DND-41 (cell line): ENCODE measurements around the gene ESYT3.

Experiments
- ATAC-seq: fragments of 200-7000 bp; cut with Tn5 transposase; 3 replicates; pipeline ENCODE4 v1.9.1; 2021; ENCODE audit warnings: low read depth; ENCODE audit not compliant: insufficient read depth
- DNase-seq: peaks from one replicate; pipeline ENCODE4 v3.0.0-alpha.2; 2020
- H2AFZ ChIP-seq: 2 replicates; pipeline ENCODE4 v1.6.0; 2012; ENCODE audit warnings: low read depth, low read length
- H3K27ac ChIP-seq: 2 replicates; pipeline ENCODE4 v1.5.1; 2012; ENCODE audit warnings: low read length, inconsistent platforms
- H3K27me3 ChIP-seq: fragments of 200-600 bp; sonication (generic); 2 replicates; pipeline ENCODE4 v1.6.0; 2012; ENCODE audit warnings: low read length, mild to moderate bottlenecking, inconsistent platforms; ENCODE audit not compliant: insufficient read depth, poor library complexity
- H3K36me3 ChIP-seq: 2 replicates; pipeline ENCODE4 v1.5.1; 2012; ENCODE audit warnings: low read length, inconsistent platforms; ENCODE audit not compliant: insufficient read depth
- H3K4me1 ChIP-seq: 2 replicates; pipeline ENCODE4 v1.5.1; 2012; ENCODE audit warnings: mild to moderate bottlenecking, low read length; ENCODE audit not compliant: insufficient read depth
- H3K4me2 ChIP-seq: 2 replicates; pipeline ENCODE4 v1.6.0; 2012; ENCODE audit warnings: mild to moderate bottlenecking, moderate library complexity, low read length, inconsistent platforms; ENCODE audit not compliant: insufficient read depth
- H3K4me3 ChIP-seq, 2 experiments: fragments of 200-600 bp in 1 of 2; shearing (Covaris generic) in 1 of 2; 2 replicates each; pipeline ENCODE4 v1.5.1; 2012 to 2016; ENCODE audit warnings: inconsistent platforms in 2 of 2, low read length in 2 of 2, mild to moderate bottlenecking in 2 of 2, low read depth in 1 of 2, moderate library complexity in 1 of 2
- H3K79me2 ChIP-seq: 2 replicates; pipeline ENCODE4 v1.6.0; 2012; ENCODE audit warnings: low read length, inconsistent platforms; ENCODE audit not compliant: insufficient read depth
- H3K9ac ChIP-seq: 2 replicates; pipeline ENCODE4 v1.6.0; 2012; ENCODE audit warnings: low read depth, mild to moderate bottlenecking, inconsistent platforms, low read length, moderate library complexity
- H3K9me3 ChIP-seq: 2 replicates; pipeline ENCODE4 v1.5.1; 2012; ENCODE audit warnings: low read length, moderate library complexity, mild to moderate bottlenecking, inconsistent platforms; ENCODE audit not compliant: insufficient read depth, severe bottlenecking
- H4K20me1 ChIP-seq: 2 replicates; pipeline ENCODE4 v1.6.0; 2012; ENCODE audit warnings: low read length; ENCODE audit not compliant: insufficient read depth
- EZH2 ChIP-seq: IDR thresholded peaks from 3 replicates; pipeline ENCODE4 v1.6.1; 2012; ENCODE audit warnings: borderline replicate concordance, low read depth, mild to moderate bottlenecking, moderate library complexity, low read length, inconsistent platforms; ENCODE audit not compliant: severe bottlenecking
- TF ChIP-seq, protein P1 (sequence below): IDR thresholded peaks from 2 replicates; pipeline ENCODE4 v1.5.1; 2012; ENCODE audit warnings: borderline replicate concordance, low read length, moderate library complexity, mild to moderate bottlenecking; ENCODE audit not compliant: poor library complexity, severe bottlenecking; ENCODE audit errors: extremely low read depth

ESYT3 gene

DNA sequence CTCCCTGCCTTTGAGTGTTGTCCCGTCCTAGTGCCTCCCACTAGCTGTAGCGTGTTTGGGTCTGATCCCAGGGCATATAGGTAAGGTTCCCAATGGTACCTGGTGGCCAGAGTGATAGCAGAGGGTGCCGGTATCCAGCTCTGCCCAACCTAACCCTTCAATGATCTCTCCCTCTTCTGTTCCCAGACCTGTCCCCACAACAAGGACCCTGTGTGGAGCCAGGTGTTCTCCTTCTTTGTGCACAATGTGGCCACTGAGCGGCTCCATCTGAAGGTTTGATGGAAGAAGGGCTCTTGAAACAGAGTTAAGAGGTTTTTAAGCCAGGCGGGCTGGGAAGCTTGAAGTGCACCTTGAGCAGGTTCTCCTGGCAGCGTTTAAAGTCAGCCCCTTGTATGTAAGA is 35.5 kb downstream of the ESYT3 start:
- H3K36me3 ChIP-seq: no peaks in the 10 kb centered on the region
- no peaks in the 10 kb centered on the region for H3K27me3 ChIP-seq
- no peak overlapping the region for H3K27ac ChIP-seq
- TF ChIP-seq, protein P1, sequence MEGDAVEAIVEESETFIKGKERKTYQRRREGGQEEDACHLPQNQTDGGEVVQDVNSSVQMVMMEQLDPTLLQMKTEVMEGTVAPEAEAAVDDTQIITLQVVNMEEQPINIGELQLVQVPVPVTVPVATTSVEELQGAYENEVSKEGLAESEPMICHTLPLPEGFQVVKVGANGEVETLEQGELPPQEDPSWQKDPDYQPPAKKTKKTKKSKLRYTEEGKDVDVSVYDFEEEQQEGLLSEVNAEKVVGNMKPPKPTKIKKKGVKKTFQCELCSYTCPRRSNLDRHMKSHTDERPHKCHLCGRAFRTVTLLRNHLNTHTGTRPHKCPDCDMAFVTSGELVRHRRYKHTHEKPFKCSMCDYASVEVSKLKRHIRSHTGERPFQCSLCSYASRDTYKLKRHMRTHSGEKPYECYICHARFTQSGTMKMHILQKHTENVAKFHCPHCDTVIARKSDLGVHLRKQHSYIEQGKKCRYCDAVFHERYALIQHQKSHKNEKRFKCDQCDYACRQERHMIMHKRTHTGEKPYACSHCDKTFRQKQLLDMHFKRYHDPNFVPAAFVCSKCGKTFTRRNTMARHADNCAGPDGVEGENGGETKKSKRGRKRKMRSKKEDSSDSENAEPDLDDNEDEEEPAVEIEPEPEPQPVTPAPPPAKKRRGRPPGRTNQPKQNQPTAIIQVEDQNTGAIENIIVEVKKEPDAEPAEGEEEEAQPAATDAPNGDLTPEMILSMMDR: no peak
- no peak for TF ChIP-seq EZH2
- DNase-seq (no peak), ATAC-seq (no peak)
- H3K9me3 ChIP-seq: no peaks in the 10 kb centered on the region
- no peak overlapping the region for H2AFZ ChIP-seq
- no peaks in the 10 kb centered on the region for H4K20me1 ChIP-seq
- H3K4me3 ChIP-seq: no peak overlapping the region
- no peak overlapping the region for H3K4me2 ChIP-seq
- no peaks in the 10 kb centered on the region for H3K4me1 ChIP-seq
- no peak overlapping the region for H3K9ac ChIP-seq
- no peaks in the 10 kb centered on the region for H3K79me2 ChIP-seq

DNA sequence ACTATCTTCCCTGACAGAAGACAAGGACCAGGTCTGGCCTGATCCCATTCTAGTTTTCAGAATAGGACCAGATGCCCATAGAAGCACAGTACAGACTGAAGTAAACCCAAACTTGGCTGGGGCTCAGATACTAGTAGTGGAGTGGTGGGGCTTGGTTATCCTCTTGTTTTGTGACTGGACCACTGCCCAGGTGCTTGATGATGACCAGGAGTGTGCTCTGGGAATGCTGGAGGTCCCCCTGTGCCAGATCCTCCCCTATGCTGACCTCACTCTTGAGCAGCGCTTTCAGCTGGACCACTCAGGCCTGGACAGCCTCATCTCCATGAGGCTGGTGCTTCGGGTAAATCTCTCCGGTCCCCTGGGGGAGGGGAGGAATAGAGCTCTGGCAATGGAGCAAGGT is 36.3 kb downstream of the ESYT3 start:
- Histone ChIP-seq H3K36me3 (no peaks in the 10 kb centered on the region), H3K9ac (no peak overlapping the region), H4K20me1 (no peaks in the 10 kb centered on the region), H3K4me3 (no peak overlapping the region), H3K4me2 (no peak overlapping the region), H3K27me3 (no peaks in the 10 kb centered on the region), H3K27ac (no peak overlapping the region), H2AFZ (no peak overlapping the region), H3K9me3 (no peaks in the 10 kb centered on the region), H3K79me2 (no peaks in the 10 kb centered on the region), H3K4me1 (no peaks in the 10 kb centered on the region)
- DNase-seq (no peak), ATAC-seq (no peak)
- TF ChIP-seq, protein P1: no peak
- TF ChIP-seq EZH2: no peak

GRCh38 chr3:138471481-138471880 is 37.1 kb downstream of the ESYT3 start:
- Histone ChIP-seq H3K4me2 (no peak overlapping the region), H3K4me3 (no peak overlapping the region), H3K9ac (no peak overlapping the region), H3K4me1 (no peaks in the 10 kb centered on the region), H3K36me3 (no peaks in the 10 kb centered on the region), H3K9me3 (no peaks in the 10 kb centered on the region), H3K27ac (no peak overlapping the region), H3K27me3 (no peaks in the 10 kb centered on the region), H2AFZ (no peak overlapping the region), H3K79me2 (no peaks in the 10 kb centered on the region), H4K20me1 (no peaks in the 10 kb centered on the region)
- TF ChIP-seq, protein P1: no peak
- TF ChIP-seq EZH2: no peak
- DNase-seq: no peak
- no peak for ATAC-seq

DNA sequence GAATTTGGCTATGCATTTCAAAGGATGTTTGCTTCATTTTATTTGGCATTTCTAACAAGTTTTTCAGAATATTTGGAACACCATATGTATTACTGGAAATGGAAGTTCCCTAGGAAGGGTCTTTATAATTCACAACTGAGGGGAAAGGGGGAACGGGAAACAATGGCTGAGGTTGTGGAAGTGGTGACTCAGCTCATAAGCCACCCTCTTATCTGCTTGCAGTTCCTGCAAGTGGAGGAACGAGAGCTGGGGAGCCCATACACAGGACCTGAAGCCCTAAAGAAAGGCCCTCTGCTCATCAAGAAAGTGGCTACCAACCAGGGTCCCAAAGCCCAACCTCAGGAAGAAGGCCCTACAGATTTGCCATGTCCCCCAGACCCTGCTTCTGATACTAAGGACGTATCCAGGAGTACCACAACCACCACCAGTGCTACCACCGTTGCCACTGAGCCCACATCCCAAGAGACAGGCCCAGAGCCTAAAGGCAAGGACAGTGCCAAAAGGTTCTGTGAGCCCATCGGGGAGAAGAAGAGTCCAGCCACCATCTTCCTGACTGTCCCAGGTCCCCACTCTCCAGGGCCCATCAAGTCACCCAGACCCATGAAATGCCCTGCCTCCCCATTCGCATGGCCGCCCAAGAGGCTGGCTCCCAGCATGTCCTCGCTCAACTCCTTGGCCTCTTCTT is 37.9 kb downstream of the ESYT3 start:
- Histone ChIP-seq H3K9me3 (no peaks in the 10 kb centered on the region), H4K20me1 (no peaks in the 10 kb centered on the region), H3K4me2 (no peak overlapping the region), H3K27me3 (no peaks in the 10 kb centered on the region), H3K4me3 (no peak overlapping the region), H3K79me2 (no peaks in the 10 kb centered on the region), H3K4me1 (no peaks in the 10 kb centered on the region), H3K9ac (no peak overlapping the region), H3K27ac (no peak overlapping the region), H2AFZ (no peak overlapping the region), H3K36me3 (no peaks in the 10 kb centered on the region)
- TF ChIP-seq EZH2: no peak
- TF ChIP-seq, protein P1: no peak
- DNase-seq (no peak), ATAC-seq (no peak)
